AG04449 (cell line): ENCODE measurements around the gene MAPK8.
"Not testable (repeated sequence)": the region's sequence is repeated elsewhere in the genome, so short reads cannot be mapped to it uniquely, and the experiment has no call there.

Source experiments
- CTCF ChIA-PET: fragments of 350-600 bp; formaldehyde crosslinking; extraction: SDS; loops from one replicate; lab custom pipeline; 2021; ENCODE audit warnings: antibody characterized with exemption; lab: Yijun Ruan, JAX
- POLR2A ChIA-PET: fragments of 400-600, 350-600 bp; formaldehyde crosslinking; extraction: SDS; loops from one replicate; lab custom pipeline; 2020; ENCODE audit warnings: antibody characterized with exemption, inconsistent platforms; lab: Yijun Ruan, JAX
- DNase-seq: peaks from one replicate; pipeline ENCODE4 v3.0.0-alpha.2; 2010; ENCODE audit warnings: low read depth, low spot score
- H3K4me3 ChIP-seq: 2 replicates; pipeline ENCODE4 v1.5.1; 2011; ENCODE audit warnings: low read depth, mild to moderate bottlenecking, control low read depth, low read length
- TF ChIP-seq, protein P1 (sequence below): IDR thresholded peaks from one replicate; pipeline ENCODE4 v1.5.1; 2011; ENCODE audit warnings: mild to moderate bottlenecking, moderate library complexity, low read length, control low read depth, inconsistent platforms; ENCODE audit not compliant: insufficient read depth; ENCODE audit errors: missing control alignments

Gene MAPK8

DNA sequence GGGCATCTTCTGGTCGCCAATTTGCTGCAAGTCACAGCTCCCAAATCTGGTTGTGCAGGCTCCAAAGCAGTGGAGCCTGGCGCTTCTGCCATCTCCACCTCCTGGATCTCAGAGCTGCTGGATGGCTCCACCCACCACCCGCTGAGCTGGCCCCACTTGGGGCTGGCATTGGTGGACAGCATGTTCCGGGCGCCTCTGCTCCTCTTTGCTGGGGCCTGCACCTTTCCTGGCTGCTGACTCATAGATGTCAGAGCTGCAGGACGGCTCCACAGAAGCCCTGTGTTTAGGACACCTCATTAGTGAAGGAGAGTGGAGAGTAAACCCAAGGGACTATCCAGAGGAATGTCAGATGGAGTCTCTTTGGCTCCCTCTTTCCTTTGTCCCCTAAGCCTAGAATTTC, 27.4 kb downstream of the MAPK8 start:
- ChIA-PET POLR2A (no interaction called here), CTCF (no interaction called here)
- DNase-seq = no peak
- H3K4me3 ChIP-seq = no peak overlapping the region
- TF ChIP-seq, protein P1, sequence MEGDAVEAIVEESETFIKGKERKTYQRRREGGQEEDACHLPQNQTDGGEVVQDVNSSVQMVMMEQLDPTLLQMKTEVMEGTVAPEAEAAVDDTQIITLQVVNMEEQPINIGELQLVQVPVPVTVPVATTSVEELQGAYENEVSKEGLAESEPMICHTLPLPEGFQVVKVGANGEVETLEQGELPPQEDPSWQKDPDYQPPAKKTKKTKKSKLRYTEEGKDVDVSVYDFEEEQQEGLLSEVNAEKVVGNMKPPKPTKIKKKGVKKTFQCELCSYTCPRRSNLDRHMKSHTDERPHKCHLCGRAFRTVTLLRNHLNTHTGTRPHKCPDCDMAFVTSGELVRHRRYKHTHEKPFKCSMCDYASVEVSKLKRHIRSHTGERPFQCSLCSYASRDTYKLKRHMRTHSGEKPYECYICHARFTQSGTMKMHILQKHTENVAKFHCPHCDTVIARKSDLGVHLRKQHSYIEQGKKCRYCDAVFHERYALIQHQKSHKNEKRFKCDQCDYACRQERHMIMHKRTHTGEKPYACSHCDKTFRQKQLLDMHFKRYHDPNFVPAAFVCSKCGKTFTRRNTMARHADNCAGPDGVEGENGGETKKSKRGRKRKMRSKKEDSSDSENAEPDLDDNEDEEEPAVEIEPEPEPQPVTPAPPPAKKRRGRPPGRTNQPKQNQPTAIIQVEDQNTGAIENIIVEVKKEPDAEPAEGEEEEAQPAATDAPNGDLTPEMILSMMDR = no peak

DNA sequence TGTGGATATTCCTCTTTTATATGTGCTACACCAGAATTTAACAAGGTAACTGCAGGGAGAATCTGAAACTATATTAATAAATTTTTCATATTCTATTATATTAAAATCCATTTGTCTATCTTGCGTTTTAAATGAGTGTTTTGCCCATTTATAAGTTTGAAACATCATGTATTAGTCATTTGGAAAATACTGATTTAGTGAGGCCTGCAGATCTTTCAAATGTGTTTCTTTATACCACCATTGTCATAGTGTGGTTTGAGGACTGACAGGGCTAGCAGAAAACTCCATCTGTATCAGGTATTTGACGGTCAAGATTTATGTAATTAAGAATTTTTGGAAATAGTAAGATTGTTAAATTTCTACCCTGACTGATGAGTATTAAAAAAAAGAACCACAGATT, 29.3 kb downstream of the MAPK8 start:
- H3K4me3 ChIP-seq = no peak overlapping the region
- CTCF ChIA-PET = no interaction called here
- no peak for DNase-seq
- TF ChIP-seq, protein P1 = no peak
- POLR2A ChIA-PET = no interaction called here

DNA sequence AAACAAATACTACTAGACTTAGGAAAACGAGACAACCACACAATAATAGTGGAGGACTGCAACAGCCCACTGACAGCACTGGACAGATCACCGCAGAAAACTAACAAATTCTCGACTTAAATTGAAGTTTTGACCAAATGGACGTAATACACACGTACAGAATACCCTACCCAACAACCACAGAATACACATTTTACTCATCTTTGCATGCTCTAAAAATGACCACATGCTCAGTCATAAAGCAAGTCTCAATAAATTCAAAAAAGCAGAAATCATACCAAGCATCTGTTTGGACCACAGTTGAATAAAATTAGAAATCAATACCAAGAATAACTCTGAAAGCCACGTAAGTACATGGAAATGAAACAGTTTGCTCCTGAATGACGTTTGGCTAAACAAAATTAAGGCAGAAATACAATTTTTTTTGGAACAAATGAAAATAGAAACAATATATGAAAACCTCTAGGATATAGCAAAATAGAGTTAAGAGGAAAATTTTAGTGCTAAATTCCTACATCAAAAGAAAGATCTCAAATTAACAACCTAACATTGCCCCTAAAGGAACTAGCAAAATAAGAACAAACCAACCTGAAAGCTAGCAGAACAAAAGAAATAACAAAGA, 30.6 kb downstream of the MAPK8 start:
- H3K4me3 ChIP-seq = no peak overlapping the region
- DNase-seq = no peak
- CTCF ChIA-PET = no interaction called here
- POLR2A ChIA-PET = no interaction called here
- TF ChIP-seq, protein P1 = no peak

DNA sequence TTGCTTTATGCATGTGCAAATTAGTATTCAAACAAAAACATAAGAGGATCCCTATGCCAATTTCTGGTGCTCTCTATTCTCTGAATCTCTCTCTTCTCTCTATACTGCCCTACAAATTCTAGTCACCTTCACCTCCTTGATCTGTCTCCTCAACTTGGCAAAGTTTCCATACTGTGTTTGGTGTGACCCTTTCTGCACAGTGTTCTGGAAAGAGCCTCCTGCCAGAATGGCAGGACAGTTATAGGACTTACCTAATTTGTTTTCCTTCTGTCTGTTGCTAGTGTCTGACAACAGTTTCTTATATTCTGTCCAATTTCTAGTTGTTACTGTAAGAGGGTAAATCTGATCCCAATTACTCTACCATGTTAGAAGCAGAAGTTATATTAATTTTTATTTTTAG, 34.3 kb downstream of the MAPK8 start:
- POLR2A ChIA-PET = no interaction called here
- TF ChIP-seq, protein P1 = no peak
- no peak for DNase-seq
- CTCF ChIA-PET = no interaction called here
- H3K4me3 ChIP-seq = no peak overlapping the region

DNA sequence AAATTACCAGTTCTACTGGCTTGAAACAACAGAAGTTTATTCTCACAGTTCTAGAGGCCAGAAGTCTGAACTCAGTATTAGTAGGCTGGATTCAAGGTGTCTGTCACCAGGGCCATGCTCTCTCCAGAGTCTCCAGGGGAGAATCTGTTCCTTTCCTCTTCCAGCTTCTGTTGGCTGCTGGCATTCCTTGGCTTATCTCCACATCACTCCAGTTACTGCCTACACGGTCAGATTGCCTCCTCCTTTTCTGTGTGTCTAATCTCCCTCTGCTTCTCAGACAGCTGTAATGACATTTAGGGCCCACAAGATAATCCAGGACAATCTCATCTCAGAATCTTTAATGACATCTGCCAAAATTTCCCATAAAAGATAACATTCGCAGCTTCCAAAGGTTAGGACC, 36.6 kb downstream of the MAPK8 start:
- CTCF ChIA-PET = interaction anchor here (1.3 to 1.6 kb wide), 2 partner anchors 24 to 313 kb away, joined by 3 to 5 read pairs; no protein-coding TSS in a partner anchor
- H3K4me3 ChIP-seq = no peak overlapping the region
- POLR2A ChIA-PET = no interaction called here
- DNase-seq = no peak
- TF ChIP-seq, protein P1 = no peak

DNA sequence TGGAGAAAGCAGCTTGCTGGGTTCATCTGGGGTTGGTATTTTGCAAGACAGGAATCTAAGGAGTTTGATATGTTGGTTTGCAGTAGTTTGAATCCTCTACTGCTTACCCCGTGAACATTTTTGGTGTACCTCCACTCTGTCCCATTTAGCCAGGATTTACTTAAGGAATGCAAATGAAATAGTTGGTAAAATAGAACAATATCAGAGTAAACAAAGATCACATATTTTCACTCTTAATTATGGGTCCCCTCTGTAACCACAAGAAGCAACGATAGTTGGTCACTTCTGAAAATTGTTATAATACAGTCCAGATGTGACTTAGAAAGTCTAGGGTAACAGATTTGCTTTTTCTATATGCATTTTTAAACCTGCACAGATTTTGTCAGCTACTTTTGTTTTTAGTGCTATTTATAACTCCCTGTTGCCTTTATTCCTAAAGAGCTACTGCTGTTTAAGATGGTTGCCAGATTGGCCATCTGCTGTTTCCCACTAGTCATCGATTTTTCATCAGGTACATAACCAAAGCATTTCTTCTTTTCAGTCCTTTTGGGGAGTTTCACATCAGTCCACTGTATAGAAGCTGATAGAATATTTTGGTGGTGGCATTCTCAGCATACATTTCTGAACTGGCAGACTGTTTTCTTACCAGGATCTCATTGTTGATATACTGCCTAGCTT, 37.6 kb downstream of the MAPK8 start:
- ChIA-PET CTCF (interaction anchor here (0.5 to 1.6 kb wide), 4 partner anchors 10 to 312 kb away, joined by 3 to 5 read pairs (median 3); no protein-coding TSS in a partner anchor), POLR2A (no interaction called here)
- no peak for DNase-seq
- H3K4me3 ChIP-seq = no peak overlapping the region
- TF ChIP-seq, protein P1 = no peak

DNA sequence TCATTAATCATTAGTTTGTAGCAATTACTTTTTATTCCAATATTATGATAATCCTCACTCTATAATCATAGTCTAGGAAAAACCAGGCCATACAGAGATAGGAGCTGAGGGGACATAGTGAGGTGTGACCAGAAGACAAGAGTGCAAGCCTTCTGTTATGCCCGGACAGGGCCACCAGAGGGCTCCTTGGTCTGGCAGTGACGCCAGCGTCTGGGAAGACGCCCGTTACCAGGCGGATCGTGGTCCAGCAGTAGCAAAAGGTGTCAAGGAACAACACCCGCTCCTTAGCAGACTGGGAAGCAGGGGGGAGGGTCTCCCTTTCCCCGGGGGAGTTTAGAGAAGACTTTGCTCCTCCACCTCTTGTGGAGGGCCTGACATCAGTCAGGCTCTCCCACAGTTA, 39.8 kb downstream of the MAPK8 start:
- POLR2A ChIA-PET, CTCF ChIA-PET, DNase-seq, H3K4me3 ChIP-seq: not testable (repeated sequence)

DNA sequence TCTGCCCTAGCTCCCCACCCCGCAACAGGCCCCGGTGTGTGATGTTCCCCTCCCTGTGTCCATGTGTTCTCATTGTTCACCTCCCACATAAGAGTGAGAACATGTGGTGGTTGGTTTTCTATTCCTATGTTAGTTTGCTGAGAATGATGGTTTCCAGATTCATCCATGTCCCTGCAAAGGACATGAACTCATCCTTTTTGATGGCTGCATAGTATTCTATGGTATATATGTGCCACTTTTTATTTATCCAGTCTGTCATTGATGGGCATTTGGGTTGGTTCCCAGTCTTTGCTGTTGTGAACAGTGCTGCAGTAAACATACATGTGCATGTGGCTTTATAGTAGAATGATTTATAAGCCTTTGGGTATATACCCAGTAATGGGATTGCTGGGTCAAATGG, 41.1 kb downstream of the MAPK8 start:
- POLR2A ChIA-PET, DNase-seq, H3K4me3 ChIP-seq, CTCF ChIA-PET: not testable (repeated sequence)

DNA sequence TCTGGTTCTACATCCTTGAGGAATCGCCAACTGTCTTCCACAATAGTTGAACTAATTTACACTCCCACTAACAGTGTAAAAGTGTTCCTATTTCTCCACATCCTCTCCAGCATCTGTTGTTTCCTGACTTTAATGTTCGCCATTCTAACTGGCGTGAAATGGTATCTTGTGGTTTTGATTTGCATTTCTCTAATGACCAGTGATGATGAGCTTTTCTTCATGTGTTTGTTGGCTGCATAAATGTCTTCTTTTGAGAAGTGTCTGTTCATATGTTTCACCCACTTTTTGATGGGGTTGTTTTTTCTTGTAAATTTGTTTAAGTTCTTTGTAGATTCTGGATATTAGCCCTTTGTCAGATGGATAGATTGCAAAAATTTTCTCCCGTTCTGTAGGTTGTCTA, 41.5 kb downstream of the MAPK8 start:
- H3K4me3 ChIP-seq, DNase-seq, CTCF ChIA-PET, POLR2A ChIA-PET: not testable (repeated sequence)
